GM10266 (cell line): Measurements from ENCODE around the gene CHD6.

Source experiments
- DNase-seq: peaks from one replicate; pipeline ENCODE4 v3.0.0; 2012; ENCODE audit errors: extremely low spot score
- CTCF ChIP-seq: IDR thresholded peaks from 2 replicates; pipeline ENCODE4 v1.5.1; 2012; ENCODE audit warnings: mild to moderate bottlenecking, low read depth; ENCODE audit not compliant: control insufficient read depth, insufficient read depth; ENCODE audit errors: missing control alignments

The CHD6 gene

GRCh38 chr20:41362748-41363140, 255.4 kb downstream of the CHD6 start:
- no peak for TF ChIP-seq CTCF
- no peak for DNase-seq

DNA sequence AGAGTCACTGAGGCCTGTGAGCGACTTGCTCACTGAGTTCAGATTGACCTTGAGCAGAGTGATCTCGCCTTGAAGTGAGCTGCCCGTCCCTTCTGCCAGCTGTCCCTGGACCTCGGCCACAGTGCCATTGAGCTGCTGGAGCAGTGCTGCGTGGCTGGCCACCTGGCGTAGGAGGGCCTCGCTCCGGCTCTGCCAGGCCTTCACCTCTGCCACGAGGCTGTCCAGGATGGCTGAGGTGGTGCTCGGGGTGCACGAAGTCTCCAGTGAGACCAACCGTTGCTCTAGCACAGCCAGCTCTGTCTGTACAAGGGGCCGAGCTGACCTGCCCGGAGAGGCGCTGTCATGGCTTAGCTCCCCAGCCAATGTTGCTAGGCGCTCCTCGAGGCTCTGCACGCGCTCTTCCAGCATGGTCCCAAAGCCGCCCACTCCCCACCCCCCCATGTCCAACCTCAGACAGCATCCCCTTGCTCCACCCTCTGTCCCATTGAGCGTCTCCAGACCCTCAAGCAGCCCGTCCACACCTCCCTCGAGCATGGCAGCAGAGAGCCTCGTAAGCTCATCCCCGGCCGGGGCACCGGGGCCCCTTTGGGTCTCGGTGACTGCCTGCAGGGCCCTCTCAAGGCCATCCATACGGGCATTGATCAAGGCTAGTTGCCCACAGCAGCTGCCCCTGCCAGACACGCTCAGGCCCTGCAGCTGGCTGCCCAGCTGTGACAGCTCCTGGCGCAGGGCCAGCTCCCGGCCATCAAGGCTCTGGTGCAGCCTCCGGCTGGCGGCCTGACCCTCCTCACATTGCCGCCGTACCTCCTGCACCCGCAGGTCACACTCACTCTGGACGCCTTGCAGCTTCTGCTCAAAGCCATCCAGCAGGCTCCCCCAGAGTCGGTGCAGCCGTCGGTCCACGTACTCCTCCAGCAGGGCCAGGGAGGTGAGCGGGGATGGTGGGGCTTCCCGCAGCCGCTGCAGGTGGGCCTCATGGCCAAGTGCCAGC, 256.1 kb downstream of the CHD6 start:
- no peak for TF ChIP-seq CTCF
- DNase-seq = no peak

DNA sequence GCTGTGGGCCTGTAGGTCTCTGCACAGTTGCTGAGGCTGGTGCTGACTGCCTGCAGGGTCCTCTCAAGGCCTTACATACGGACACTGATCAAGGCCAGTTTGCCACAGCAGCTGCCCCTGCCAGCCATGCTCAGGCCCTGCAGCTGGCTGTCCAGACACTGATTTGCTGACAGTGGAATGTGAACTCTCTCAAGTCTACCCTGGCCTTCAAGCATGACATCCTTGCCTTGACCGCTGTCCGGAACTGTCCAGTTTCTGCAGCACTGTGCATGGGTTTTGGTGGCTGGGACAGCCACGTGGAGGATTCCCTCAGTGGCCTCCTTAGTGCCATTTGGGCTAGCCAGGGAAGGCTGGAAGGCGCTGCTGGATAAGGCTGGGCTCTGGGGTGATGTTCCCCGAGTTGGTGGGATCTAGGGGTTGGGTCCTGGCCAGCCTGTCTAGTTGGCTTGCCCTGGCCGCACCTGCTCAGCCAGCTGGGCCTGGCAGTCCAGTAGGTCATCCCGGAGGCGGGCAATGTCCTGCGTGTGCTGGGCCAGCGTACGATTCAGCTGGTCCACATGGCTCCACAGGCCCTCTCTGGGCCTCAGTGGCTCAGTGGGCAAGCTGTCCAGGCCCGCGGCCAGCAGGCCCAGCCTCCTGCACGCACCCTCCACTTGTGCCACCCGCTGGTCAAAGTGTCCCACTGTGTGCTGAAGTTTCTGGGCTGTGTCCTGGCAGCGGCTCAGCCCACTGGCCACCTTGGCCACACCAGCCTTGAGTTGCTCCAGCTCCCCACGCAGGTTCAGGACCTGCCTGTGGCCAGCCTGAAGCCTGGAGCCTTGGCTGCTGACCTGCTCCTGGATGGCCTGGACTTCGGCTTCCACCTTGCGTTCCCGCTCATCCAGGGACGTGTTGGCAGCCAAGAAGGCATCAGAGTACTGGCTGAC, 257.1 kb downstream of the CHD6 start:
- no peak for DNase-seq
- no peak for TF ChIP-seq CTCF

DNA sequence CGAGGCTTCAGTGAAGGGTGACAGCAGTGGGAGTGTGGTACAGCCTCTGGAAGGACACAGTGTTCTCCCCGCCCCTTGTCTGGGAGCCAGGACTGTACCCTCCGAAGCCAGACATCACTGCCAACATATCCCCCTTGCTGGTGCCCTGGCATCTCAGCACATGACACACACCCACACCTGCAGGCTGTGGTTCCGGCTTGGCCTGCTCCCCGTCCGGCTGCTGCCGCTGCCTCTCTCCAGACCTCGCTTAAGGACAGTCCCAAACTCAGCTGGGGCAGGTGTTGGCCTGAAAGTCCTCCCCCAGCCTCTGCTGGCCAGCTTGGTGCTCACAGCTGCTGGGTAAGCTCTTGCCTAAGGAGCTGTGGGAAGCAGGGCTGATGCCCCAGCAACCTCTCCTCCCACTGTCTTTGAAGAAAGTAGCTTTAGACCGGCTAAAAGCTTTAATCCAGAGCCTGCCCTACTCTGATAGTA, 258.6 kb downstream of the CHD6 start:
- no peak for TF ChIP-seq CTCF
- DNase-seq = no peak

DNA sequence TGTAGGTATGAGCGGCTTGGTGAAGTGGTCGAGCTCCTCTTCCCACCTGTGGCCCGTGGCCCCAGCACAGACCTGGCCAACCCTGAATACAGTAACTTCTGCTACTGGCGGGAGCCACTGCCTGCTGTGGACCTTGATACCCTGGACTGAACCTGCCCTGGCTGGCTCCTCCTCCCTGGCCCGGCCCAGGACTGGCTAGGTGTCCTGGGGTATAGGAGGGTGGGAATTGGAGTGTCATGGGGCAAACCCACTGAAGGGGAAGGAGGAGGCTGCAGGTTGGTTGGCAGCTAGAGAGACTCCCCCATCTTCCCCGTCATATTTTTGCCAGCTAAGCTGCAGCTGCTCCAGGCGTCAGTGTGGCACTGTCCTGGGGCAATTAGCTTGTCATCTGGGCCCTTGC, 259.5 kb downstream of the CHD6 start:
- no peak for DNase-seq
- no peak for TF ChIP-seq CTCF

- no peak for TF ChIP-seq CTCF
- no peak for DNase-seq
These were observed 259.9 kb downstream of the CHD6 start for GRCh38 chr20:41358230-41358629.
